Measurements from ENCODE around the gene POU5F2.

Gene POU5F2

GRCh38 chr5:93716453-93716852 lies 24.9 kb downstream of the POU5F2 start:
- DNase-seq (ENCODE audit: low read depth) = no peak

GRCh38 chr5:93715761-93716160 lies 25.6 kb downstream of the POU5F2 start:
- no peak for DNase-seq (ENCODE audit: low read depth)

- no peak for DNase-seq (ENCODE audit: low read depth)
Observed at GRCh38 chr5:93715327-93715726, 26.1 kb downstream of the POU5F2 start.

GRCh38 chr5:93708442-93708841 lies 33.0 kb downstream of the POU5F2 start:
- DNase-seq (ENCODE audit: low read depth) = no peak

GRCh38 chr5:93705896-93706295 lies 35.5 kb downstream of the POU5F2 start:
- DNase-seq (ENCODE audit: low read depth) = peak; percentile 23

- DNase-seq (ENCODE audit: low read depth) = no peak
Observed at GRCh38 chr5:93704996-93705395, 36.4 kb downstream of the POU5F2 start.

GRCh38 chr5:93691997-93692396 lies 49.4 kb downstream of the POU5F2 start:
- no peak for DNase-seq (ENCODE audit: low read depth)
